IPS-20b (cell line): ENCODE data around the gene KIF1B.
A peak's percentile ranks its signal among the peaks of the same experiment; 100 is the strongest.

ENCODE experiments used
- H3K27ac ChIP-seq: one replicate; pipeline ENCODE4 v1.5.1; 2013; ENCODE audit warnings: low read length
- H3K27me3 ChIP-seq: 2 replicates; pipeline ENCODE4 v1.6.1; 2013; ENCODE audit warnings: mild to moderate bottlenecking, low read length, inconsistent platforms; ENCODE audit not compliant: insufficient read depth
- H3K36me3 ChIP-seq: 2 replicates; pipeline ENCODE4 v1.6.1; 2013; ENCODE audit warnings: low read depth, mild to moderate bottlenecking, inconsistent platforms, low read length, moderate library complexity; ENCODE audit not compliant: insufficient read depth
- H3K4me1 ChIP-seq: 2 replicates; pipeline ENCODE4 v1.6.1; 2013; ENCODE audit warnings: mild to moderate bottlenecking, control low read depth, inconsistent platforms, low read length, moderate library complexity; ENCODE audit not compliant: insufficient read depth
- H3K4me3 ChIP-seq: 2 replicates; pipeline ENCODE4 v1.5.1; 2013; ENCODE audit warnings: mild to moderate bottlenecking, low read length, inconsistent platforms
- H3K9ac ChIP-seq: 2 replicates; pipeline ENCODE4 v1.6.1; 2013; ENCODE audit warnings: low read depth, mild to moderate bottlenecking, inconsistent platforms, low read length, moderate library complexity
- H3K9me3 ChIP-seq: 2 replicates; pipeline ENCODE4 v1.6.1; 2013; ENCODE audit warnings: mild to moderate bottlenecking, low read depth, low read length, inconsistent platforms; ENCODE audit not compliant: insufficient read depth

The KIF1B gene

GRCh38 chr1:10179406-10180091 lies 30.8 kb upstream of the KIF1B start:
- H3K4me3 ChIP-seq, result no peak overlapping the region; the same call in 1 of the 2 replicates
- peaks cover 19% of the 10 kb centered on the region for H3K4me1 ChIP-seq
- peaks cover 30% of the 10 kb centered on the region for H3K36me3 ChIP-seq
- H3K27ac ChIP-seq, result peak overlapping the region; percentile 18
- peak overlapping the region; percentile 69; the same call in 1 of the 2 replicates for H3K9ac ChIP-seq
- no peaks in the 10 kb centered on the region for H3K27me3 ChIP-seq
- peaks cover 3% of the 10 kb centered on the region; the same call in 1 of the 2 replicates for H3K9me3 ChIP-seq

- Histone ChIP-seq H3K27me3 (no peaks in the 10 kb centered on the region), H3K27ac (no peak overlapping the region), H3K4me1 (peaks cover 19% of the 10 kb centered on the region), H3K4me3 (no peak overlapping the region), H3K9me3 (no peaks in the 10 kb centered on the region), H3K36me3 (peaks cover 21% of the 10 kb centered on the region), H3K9ac (no peak overlapping the region)
These were observed 29.2 kb upstream of the KIF1B start for GRCh38 chr1:10181154-10181553.

DNA sequence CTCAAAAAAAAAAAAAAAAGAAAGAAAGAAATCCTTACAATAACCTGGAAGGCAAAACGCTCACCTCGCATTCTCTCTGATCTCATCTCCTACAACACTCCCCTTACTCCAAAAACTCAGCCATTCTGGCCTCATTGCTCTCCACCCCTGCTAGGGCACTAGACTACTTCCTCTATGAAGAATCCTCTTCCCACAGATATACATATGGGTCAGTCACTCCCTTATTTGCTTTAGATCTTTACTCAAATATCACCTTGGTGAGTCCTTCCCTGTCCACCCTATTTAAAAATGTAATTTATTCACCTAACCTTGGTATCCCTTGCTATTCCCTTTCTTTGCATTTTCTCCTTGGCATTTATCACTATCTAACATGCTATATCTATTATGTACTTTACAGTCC lies 24.6 kb upstream of the KIF1B start:
- Histone ChIP-seq H3K36me3 (peaks cover 3% of the 10 kb centered on the region; the same call in 1 of the 2 replicates), H3K9me3 (no peaks in the 10 kb centered on the region), H3K27me3 (no peaks in the 10 kb centered on the region), H3K9ac (no peak overlapping the region), H3K27ac (no peak overlapping the region), H3K4me3 (no peak overlapping the region), H3K4me1 (no peaks in the 10 kb centered on the region)

DNA sequence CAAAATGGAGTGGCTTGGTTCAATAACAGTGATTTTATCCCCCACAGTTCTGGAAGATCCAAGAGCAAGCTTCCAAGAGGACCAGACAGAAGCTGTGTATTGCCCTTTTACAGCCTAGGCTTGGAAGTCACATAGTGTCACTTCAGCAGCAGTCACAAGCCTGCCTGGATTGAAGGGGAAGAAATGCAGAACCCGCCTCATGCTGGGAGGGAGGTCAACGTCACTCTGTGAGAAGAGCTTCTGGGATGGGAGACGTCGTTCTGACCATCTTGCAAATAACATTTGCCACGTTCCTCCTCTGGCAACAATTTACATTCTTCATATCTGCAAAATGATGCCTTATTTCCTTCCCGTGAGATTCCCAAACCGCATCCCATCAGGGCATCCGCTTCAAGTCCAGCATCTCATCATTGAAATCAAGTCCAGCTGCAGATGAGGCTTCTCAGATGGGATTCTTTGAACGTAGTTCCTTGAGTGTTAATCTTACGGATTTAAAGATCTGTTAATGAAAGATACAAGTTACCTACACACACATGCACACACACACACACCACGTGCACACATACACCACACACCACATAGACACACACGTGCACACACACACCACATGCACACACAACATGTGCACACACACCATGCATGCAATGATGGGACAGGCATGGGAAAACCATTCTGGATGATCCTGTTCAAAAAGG lies 23.9 kb upstream of the KIF1B start:
- no peak overlapping the region for H3K9ac ChIP-seq

DNA sequence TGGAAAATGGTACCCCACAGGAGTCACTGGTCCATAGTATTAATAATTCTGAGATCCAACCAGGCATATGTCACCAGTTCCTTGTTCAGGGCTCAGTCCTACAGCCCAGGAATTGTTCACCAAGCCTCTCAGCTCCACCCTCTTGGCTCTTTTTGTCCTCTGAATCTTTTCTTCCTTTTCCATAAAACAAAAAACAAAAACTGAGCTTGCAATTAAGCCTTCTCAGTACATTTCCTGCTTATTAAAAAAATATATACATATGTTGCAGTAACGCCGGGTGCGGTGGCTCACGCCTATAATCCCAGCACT lies 23.4 kb upstream of the KIF1B start:
- Histone ChIP-seq H3K9ac (no peak overlapping the region), H3K27me3 (no peaks in the 10 kb centered on the region), H3K36me3 (no peaks in the 10 kb centered on the region), H3K27ac (no peak overlapping the region), H3K4me1 (no peaks in the 10 kb centered on the region), H3K9me3 (no peaks in the 10 kb centered on the region), H3K4me3 (no peak overlapping the region)

More for the DNA sequence above, 23.9 kb upstream of the KIF1B start:
- H3K36me3 ChIP-seq, result no peaks in the 10 kb centered on the region
- H3K9me3 ChIP-seq, result no peaks in the 10 kb centered on the region
- no peaks in the 10 kb centered on the region for H3K27me3 ChIP-seq
- H3K4me3 ChIP-seq, result no peak overlapping the region
- H3K4me1 ChIP-seq, result no peaks in the 10 kb centered on the region
- no peak overlapping the region for H3K27ac ChIP-seq

- Histone ChIP-seq H3K4me3 (no peak overlapping the region), H3K9me3 (no peaks in the 10 kb centered on the region), H3K9ac (no peak overlapping the region), H3K27ac (no peak overlapping the region), H3K27me3 (no peaks in the 10 kb centered on the region), H3K4me1 (no peaks in the 10 kb centered on the region), H3K36me3 (no peaks in the 10 kb centered on the region)
These were observed 22.2 kb upstream of the KIF1B start for GRCh38 chr1:10188133-10188650.

DNA sequence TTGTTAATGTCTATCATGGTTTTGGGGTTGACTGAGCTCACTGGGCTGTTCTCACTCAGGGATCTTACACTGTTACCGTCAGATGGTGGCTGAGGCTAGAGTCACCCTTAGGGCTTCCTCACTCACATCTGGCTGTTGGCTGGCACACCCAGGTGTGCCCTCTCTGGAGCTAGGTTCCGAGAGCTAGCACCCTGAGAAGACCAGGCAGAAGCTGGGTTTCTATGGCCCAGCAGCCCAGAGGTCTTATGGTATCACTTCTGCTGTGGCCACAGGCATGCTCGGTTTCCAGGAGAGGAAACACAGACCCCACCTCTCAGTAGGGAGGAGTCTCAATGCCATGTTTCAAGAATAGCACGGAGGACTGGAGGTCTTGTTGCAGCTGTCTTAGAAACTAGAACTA lies 20.7 kb upstream of the KIF1B start:
- Histone ChIP-seq H3K27me3 (no peaks in the 10 kb centered on the region), H3K36me3 (no peaks in the 10 kb centered on the region), H3K9ac (no peak overlapping the region), H3K9me3 (no peaks in the 10 kb centered on the region), H3K27ac (no peak overlapping the region), H3K4me3 (no peak overlapping the region), H3K4me1 (no peaks in the 10 kb centered on the region)

GRCh38 chr1:10192263-10192662 lies 18.1 kb upstream of the KIF1B start:
- H3K9ac ChIP-seq, result no peak overlapping the region
- no peaks in the 10 kb centered on the region for H3K36me3 ChIP-seq
- H3K27me3 ChIP-seq, result no peaks in the 10 kb centered on the region
- H3K4me1 ChIP-seq, result no peaks in the 10 kb centered on the region
- H3K27ac ChIP-seq, result no peak overlapping the region
- H3K9me3 ChIP-seq, result no peaks in the 10 kb centered on the region
- H3K4me3 ChIP-seq, result no peak overlapping the region

- H3K27ac ChIP-seq, result no peak overlapping the region
- no peaks in the 10 kb centered on the region for H3K36me3 ChIP-seq
These were observed 17.1 kb upstream of the KIF1B start for GRCh38 chr1:10193288-10193687.

GRCh38 chr1:10195570-10195969 lies 14.8 kb upstream of the KIF1B start:
- Histone ChIP-seq H3K4me3 (no peak overlapping the region), H3K27ac (no peak overlapping the region), H3K36me3 (no peaks in the 10 kb centered on the region), H3K27me3 (no peaks in the 10 kb centered on the region), H3K9ac (no peak overlapping the region), H3K4me1 (no peaks in the 10 kb centered on the region), H3K9me3 (no peaks in the 10 kb centered on the region)

More at GRCh38 chr1:10193288-10193687, 17.1 kb upstream of the KIF1B start:
- H3K4me1 ChIP-seq, result no peaks in the 10 kb centered on the region
- H3K4me3 ChIP-seq, result no peak overlapping the region
- no peaks in the 10 kb centered on the region for H3K27me3 ChIP-seq
- H3K9me3 ChIP-seq, result no peaks in the 10 kb centered on the region
- H3K9ac ChIP-seq, result no peak overlapping the region

DNA sequence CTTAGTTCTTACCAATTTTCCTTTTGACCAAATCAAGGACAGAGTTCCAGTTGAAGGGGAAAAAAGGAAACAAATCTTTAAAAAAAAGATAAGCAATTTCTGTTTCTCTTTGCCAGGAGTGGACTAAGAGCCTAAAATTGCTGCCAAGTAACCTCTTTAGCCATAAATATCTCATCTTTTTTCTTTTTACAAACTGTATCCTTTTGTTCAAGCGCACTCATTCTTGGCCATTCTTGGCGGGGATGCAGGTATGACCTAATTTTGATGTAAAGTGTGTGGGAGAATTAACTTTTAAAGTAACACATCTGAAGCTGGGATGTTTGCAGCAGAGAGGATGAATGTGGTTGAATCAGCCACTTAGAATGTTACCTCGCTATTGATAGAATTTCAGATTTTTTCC lies 13.4 kb upstream of the KIF1B start:
- no peak overlapping the region for H3K27ac ChIP-seq
- H3K27me3 ChIP-seq, result no peaks in the 10 kb centered on the region
- no peaks in the 10 kb centered on the region for H3K9me3 ChIP-seq
- no peaks in the 10 kb centered on the region for H3K4me1 ChIP-seq
- no peak overlapping the region for H3K4me3 ChIP-seq
- H3K36me3 ChIP-seq, result no peaks in the 10 kb centered on the region
- H3K9ac ChIP-seq, result no peak overlapping the region

DNA sequence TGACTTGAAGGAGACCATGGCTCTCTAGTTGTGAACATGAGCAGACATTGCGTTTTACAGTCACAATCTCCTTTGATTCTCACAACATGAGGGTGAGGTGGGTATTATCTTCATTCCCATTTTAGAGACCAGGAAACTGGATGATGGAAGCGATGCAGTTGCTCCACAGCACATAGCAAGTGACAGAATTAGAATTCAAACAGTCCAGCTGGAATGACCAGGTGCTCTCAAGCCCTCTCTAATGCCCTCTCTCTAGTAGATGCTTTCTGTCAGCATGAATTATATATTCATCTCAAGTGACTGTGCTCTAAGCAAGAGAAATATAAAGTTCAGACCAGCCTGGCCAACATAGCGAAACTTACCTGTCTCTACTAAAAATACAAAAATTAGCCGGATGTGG lies 9.8 kb upstream of the KIF1B start:
- no peak overlapping the region for H3K4me3 ChIP-seq
- no peak overlapping the region for H3K27ac ChIP-seq
- H3K27me3 ChIP-seq, result no peaks in the 10 kb centered on the region
- no peaks in the 10 kb centered on the region for H3K9me3 ChIP-seq
- H3K36me3 ChIP-seq, result no peaks in the 10 kb centered on the region
- H3K9ac ChIP-seq, result no peak overlapping the region
- no peaks in the 10 kb centered on the region for H3K4me1 ChIP-seq
